GM21619 (cell line): ENCODE data around the gene FOXL2NB.
"Not testable (repeated sequence)": the region's sequence is repeated elsewhere in the genome, so short reads cannot be mapped to it uniquely, and the experiment has no call there.

Source experiments
- ATAC-seq: cut with Tn5 transposase; IDR thresholded peaks from one replicate; pipeline ENCODE4 v1.9.1; 2021; ENCODE audit not compliant: unreplicated experiment

Gene FOXL2NB

GRCh38 chr3:138946663-138947494, at the start of gene FOXL2NB, which contains the start of gene FOXL2:
FOXL2NB (plus strand) TSS chr3:138947217; CDS start chr3:138947365, 148 bp downstream.
FOXL2 (minus strand) TSS chr3:138947137; CDS start chr3:138946722, 415 bp downstream.
- ATAC-seq = no peak

- ATAC-seq = no peak
Measured at GRCh38 chr3:138898301-138898700, 48.7 kb upstream of the FOXL2NB start.

GRCh38 chr3:138898708-138899107, 48.3 kb upstream of the FOXL2NB start:
- no peak for ATAC-seq

- ATAC-seq = no peak
Measured at GRCh38 chr3:138899351-138899991, 47.5 kb upstream of the FOXL2NB start.

- no peak for ATAC-seq
Measured at GRCh38 chr3:138901567-138901966, 45.5 kb upstream of the FOXL2NB start.

GRCh38 chr3:138902171-138902570, 44.8 kb upstream of the FOXL2NB start:
- ATAC-seq = no peak

GRCh38 chr3:138907539-138907938, 39.5 kb upstream of the FOXL2NB start:
- ATAC-seq = no peak

- ATAC-seq = no peak
Measured at GRCh38 chr3:138908846-138909245, 38.2 kb upstream of the FOXL2NB start.

GRCh38 chr3:138909904-138910303, 37.1 kb upstream of the FOXL2NB start:
- ATAC-seq = no peak

- no peak for ATAC-seq
Measured at GRCh38 chr3:138911621-138912020, 35.4 kb upstream of the FOXL2NB start.

GRCh38 chr3:138912237-138912636, 34.8 kb upstream of the FOXL2NB start:
- no peak for ATAC-seq

- ATAC-seq = no peak
Measured at GRCh38 chr3:138913766-138914165, 33.3 kb upstream of the FOXL2NB start.

- ATAC-seq = peak; percentile 14
Measured at GRCh38 chr3:138914870-138915502, 32.0 kb upstream of the FOXL2NB start.

- peak; percentile 84 for ATAC-seq
Measured at GRCh38 chr3:138915503-138916498, 31.2 kb upstream of the FOXL2NB start.

GRCh38 chr3:138916824-138917223, 30.2 kb upstream of the FOXL2NB start:
- no peak for ATAC-seq

GRCh38 chr3:138919325-138919724, 27.7 kb upstream of the FOXL2NB start:
- ATAC-seq = no peak

GRCh38 chr3:138921316-138922292, 25.4 kb upstream of the FOXL2NB start:
- ATAC-seq = no peak

GRCh38 chr3:138922400-138922799, 24.6 kb upstream of the FOXL2NB start:
- ATAC-seq = not testable (repeated sequence)

GRCh38 chr3:138923531-138923994, 23.5 kb upstream of the FOXL2NB start:
- peak; percentile 88 for ATAC-seq
